ENCODE results near the gene ADGRG4.

GRCh38 chrX:136261321-136261720 is 39.4 kb upstream of the ADGRG4 start:
- TF ChIP-seq POLR2AphosphoS5 (IDR thresholded peaks at IDR 0.05; ENCODE audit: low read depth, low read length) (no peak), CTCF (IDR thresholded peaks at IDR 0.05) (no peak)
